Mucosa of rectum (tissue), 2 donors: ENCODE data around the gene SUSD1.
A peak's percentile ranks its signal among the peaks of the same experiment; 100 is the strongest.

Experiments used
- H3K27ac ChIP-seq, 2 donors: one replicate each; pipeline ENCODE4 v1.7.0; 2013; ENCODE audit warnings: inconsistent platforms in 2 of 2, low read depth in 2 of 2, low read length in 2 of 2
- H3K27me3 ChIP-seq, 2 donors: one replicate each; pipeline ENCODE4 v1.7.0; 2013; ENCODE audit warnings: low read length in 2 of 2; ENCODE audit not compliant: control insufficient read depth in 2 of 2, insufficient read depth in 2 of 2
- H3K36me3 ChIP-seq, 2 donors: one replicate each; pipeline ENCODE4 v1.7.0; 2013; ENCODE audit warnings: low read length in 2 of 2; ENCODE audit not compliant: control insufficient read depth in 2 of 2, insufficient read depth in 2 of 2
- H3K4me1 ChIP-seq, 2 donors: one replicate each; pipeline ENCODE4 v1.7.0; 2013; ENCODE audit warnings: low read length in 2 of 2, mild to moderate bottlenecking in 1 of 2; ENCODE audit not compliant: control insufficient read depth in 2 of 2, insufficient read depth in 2 of 2
- H3K4me3 ChIP-seq, 2 donors: one replicate each; pipeline ENCODE4 v1.7.0; 2013; ENCODE audit warnings: low read length in 2 of 2
- H3K9ac ChIP-seq, 2 donors: one replicate each; pipeline ENCODE4 v1.7.0; 2013; ENCODE audit warnings: low read length in 2 of 2, low read depth in 1 of 2, mild to moderate bottlenecking in 1 of 2
- H3K9me3 ChIP-seq, 2 donors: one replicate each; pipeline ENCODE4 v1.7.0; 2013; ENCODE audit warnings: low read length in 2 of 2; ENCODE audit not compliant: control insufficient read depth in 2 of 2
- donor health status: healthy.
- donor health status: Normal muscosa, but diverticular disease.

Gene SUSD1

GRCh38 chr9:112025850-112026249, 149.2 kb downstream of the SUSD1 start:
- H3K4me3 ChIP-seq, result no peak overlapping the region
- H3K36me3 ChIP-seq, result no peaks in the 10 kb centered on the region
- no peak overlapping the region for H3K9ac ChIP-seq
- H3K9me3 ChIP-seq, result no peaks in the 10 kb centered on the region
- H3K4me1 ChIP-seq, result peaks cover 8 to 17% of the 10 kb centered on the region in 2 donors
- no peak overlapping the region for H3K27ac ChIP-seq
- H3K27me3 ChIP-seq, result no peaks in the 10 kb centered on the region

- no peaks in the 10 kb centered on the region for H3K36me3 ChIP-seq
- no peaks in the 10 kb centered on the region for H3K27me3 ChIP-seq
- H3K4me1 ChIP-seq, result peaks cover 6 to 11% of the 10 kb centered on the region in 2 donors
- no peak overlapping the region for H3K27ac ChIP-seq
- no peak overlapping the region for H3K9ac ChIP-seq
- H3K4me3 ChIP-seq, result no peak overlapping the region
- no peaks in the 10 kb centered on the region for H3K9me3 ChIP-seq
Observed at GRCh38 chr9:112021742-112022141, 153.4 kb downstream of the SUSD1 start.

GRCh38 chr9:112020680-112021596, 154.2 kb downstream of the SUSD1 start:
- Histone ChIP-seq H3K4me3 (no peak overlapping the region), H3K9ac (no peak overlapping the region), H3K27me3 (no peaks in the 10 kb centered on the region), H3K36me3 (no peaks in the 10 kb centered on the region), H3K27ac (peak overlapping the region in 1 of 2 donors; percentile 6), H3K4me1 (peaks cover 6 to 11% of the 10 kb centered on the region in 2 donors), H3K9me3 (no peaks in the 10 kb centered on the region)

GRCh38 chr9:112017878-112018277, 157.2 kb downstream of the SUSD1 start:
- no peaks in the 10 kb centered on the region for H3K9me3 ChIP-seq
- no peaks in the 10 kb centered on the region for H3K27me3 ChIP-seq
- H3K27ac ChIP-seq, result no peak overlapping the region
- no peak overlapping the region for H3K4me3 ChIP-seq
- H3K36me3 ChIP-seq, result no peaks in the 10 kb centered on the region
- H3K4me1 ChIP-seq, result peaks cover 12% of the 10 kb centered on the region in 2 donors
- H3K9ac ChIP-seq, result no peak overlapping the region

- H3K36me3 ChIP-seq, result no peaks in the 10 kb centered on the region
- H3K9me3 ChIP-seq, result no peaks in the 10 kb centered on the region
- H3K27ac ChIP-seq, result no peak overlapping the region
- H3K9ac ChIP-seq, result no peak overlapping the region
- no peaks in the 10 kb centered on the region for H3K27me3 ChIP-seq
- peaks cover 21 to 28% of the 10 kb centered on the region in 2 donors for H3K4me1 ChIP-seq
- H3K4me3 ChIP-seq, result no peak overlapping the region
Observed at GRCh38 chr9:112015736-112016135, 159.4 kb downstream of the SUSD1 start.

- Histone ChIP-seq H3K9me3 (no peaks in the 10 kb centered on the region), H3K4me3 (no peak overlapping the region), H3K27ac (no peak overlapping the region), H3K27me3 (no peaks in the 10 kb centered on the region), H3K4me1 (peaks cover 26 to 27% of the 10 kb centered on the region in 2 donors), H3K9ac (no peak overlapping the region), H3K36me3 (no peaks in the 10 kb centered on the region)
Observed at GRCh38 chr9:112015149-112015548, 159.9 kb downstream of the SUSD1 start.

GRCh38 chr9:112013266-112013665, 161.8 kb downstream of the SUSD1 start:
- H3K9me3 ChIP-seq, result no peaks in the 10 kb centered on the region
- no peaks in the 10 kb centered on the region for H3K27me3 ChIP-seq
- no peak overlapping the region for H3K9ac ChIP-seq
- peaks cover 26 to 29% of the 10 kb centered on the region in 2 donors for H3K4me1 ChIP-seq
- peak overlapping the region; percentile 26 to 53 for H3K27ac ChIP-seq
- no peaks in the 10 kb centered on the region for H3K36me3 ChIP-seq
- no peak overlapping the region for H3K4me3 ChIP-seq

- Histone ChIP-seq H3K4me1 (peaks cover 26 to 29% of the 10 kb centered on the region in 2 donors), H3K4me3 (no peak overlapping the region), H3K9ac (peak overlapping the region in 1 of 2 donors; percentile 10), H3K36me3 (no peaks in the 10 kb centered on the region), H3K9me3 (no peaks in the 10 kb centered on the region), H3K27ac (peak overlapping the region; percentile 53 to 84), H3K27me3 (no peaks in the 10 kb centered on the region)
Observed at GRCh38 chr9:112012026-112012902, 162.8 kb downstream of the SUSD1 start.

- Histone ChIP-seq H3K27ac (peak overlapping the region in 1 of 2 donors; percentile 53), H3K36me3 (no peaks in the 10 kb centered on the region), H3K4me3 (no peak overlapping the region), H3K9me3 (no peaks in the 10 kb centered on the region), H3K9ac (no peak overlapping the region), H3K4me1 (peaks cover 26 to 29% of the 10 kb centered on the region in 2 donors), H3K27me3 (no peaks in the 10 kb centered on the region)
Observed at GRCh38 chr9:112011051-112011620, 164.0 kb downstream of the SUSD1 start.
